ENCODE results near the gene TXLNG. TPM values are rescaled to one million over a fixed set of nuclear protein-coding genes. Genes with fewer than 3 reads are reported as not detected.

Gene TXLNG
- 7.6 TPM for polyA plus RNA-seq (2013, experiment 1 of 2)
- 7.9 TPM for polyA plus RNA-seq (2013, experiment 2 of 2)

DNA sequence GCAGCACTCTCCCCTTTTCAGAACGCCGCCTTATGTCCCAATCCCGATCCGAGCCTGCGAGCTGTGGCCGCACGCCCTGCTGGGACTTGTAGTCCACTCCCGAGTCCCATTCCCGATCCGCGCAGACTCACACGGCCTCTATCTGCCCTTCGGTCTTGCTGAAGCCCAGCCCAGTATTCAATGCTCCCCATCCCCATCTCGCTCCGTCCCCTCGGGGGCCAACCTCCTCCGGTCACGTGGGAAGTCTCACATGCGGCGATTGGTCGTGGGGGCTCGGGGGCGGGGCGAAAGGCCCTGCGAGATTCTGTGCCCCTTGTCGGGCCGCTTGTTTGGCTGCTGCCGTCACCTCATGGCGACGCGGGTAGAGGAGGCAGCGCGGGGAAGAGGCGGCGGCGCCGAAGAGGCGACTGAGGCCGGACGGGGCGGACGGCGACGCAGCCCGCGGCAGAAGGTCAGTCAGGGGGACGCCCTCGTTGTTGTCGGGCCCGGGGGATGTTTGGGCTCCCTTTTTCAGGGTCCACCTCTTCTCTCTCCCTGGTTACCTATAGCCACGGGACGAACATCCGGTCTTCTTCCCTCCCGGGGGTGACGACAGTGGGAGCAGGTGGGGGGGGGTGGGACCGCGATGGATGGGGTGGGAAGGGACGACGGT is at the start of gene TXLNG:
Gene TXLNG, plus strand, starts transcription at position 328 of the 652 bp plus-strand sequence. Its CDS starts 22 bp downstream, at position 350.
- Histone ChIP-seq H3K79me1 (replicated peaks; ENCODE audit: low read length, poor library complexity, severe bottlenecking) (no peaks in the 10 kb centered on the region), H2AFZ (ENCODE audit: low read depth, low read length) (peak within 1 kb of the TSS; percentile 72), H3K18ac (ENCODE audit: low read depth in 1 of 2, low read length in 2 of 2) (peak within 1 kb of the TSS in 1 of 2 experiments; percentile 40), H2BK12ac (ENCODE audit: low read length in 2 of 2) (peak within 1 kb of the TSS in 1 of 2 experiments; percentile 10), H3K27ac (ENCODE audit: low read length, poor library complexity, severe bottlenecking) (no peak within 1 kb of the TSS), H2BK120ac (ENCODE audit: low read depth, low read length) (peak within 1 kb of the TSS; percentile 61), H3K4me1 (ENCODE audit: control insufficient read depth, insufficient read depth, low read depth, low read length) (no peaks in the 10 kb centered on the region), H3K23ac (ENCODE audit: low read length in 2 of 2) (no peak within 1 kb of the TSS), H3K4me3 (ENCODE audit: insufficient read depth in 1 of 2, low read depth in 1 of 2, low read length in 2 of 2) (peak within 1 kb of the TSS; percentile 75 to 87), H2AK5ac (ENCODE audit: low read length, severe bottlenecking) (no peak within 1 kb of the TSS), H2BK5ac (ENCODE audit: low read depth, low read length, poor library complexity, severe bottlenecking) (no peak within 1 kb of the TSS), H3K4me2 (ENCODE audit: low read length, poor library complexity, severe bottlenecking) (peak within 1 kb of the TSS; percentile 81), H3K27me3 (ENCODE audit: control insufficient read depth in 1 of 2, insufficient read depth in 1 of 2, low read length in 2 of 2) (no peaks in the 10 kb centered on the region), H4K8ac (ENCODE audit: low read length) (peak within 1 kb of the TSS; percentile 82), H3K14ac (ENCODE audit: low read length in 2 of 2) (no peak within 1 kb of the TSS), H3K9ac (ENCODE audit: low read length) (peak within 1 kb of the TSS; percentile 93), H3K9me3 (ENCODE audit: control insufficient read depth, low read length) (no peaks in the 10 kb centered on the region), H3K36me3 (ENCODE audit: control insufficient read depth in 1 of 2, insufficient read depth in 2 of 2, low read depth in 1 of 2, low read length in 2 of 2) (peaks cover 0 to 10% of the 10 kb centered on the region in 2 experiments), H3K4ac (ENCODE audit: low read depth in 1 of 2, low read length in 2 of 2) (no peak within 1 kb of the TSS), H4K91ac (ENCODE audit: low read length) (peak within 1 kb of the TSS; percentile 50), H2BK15ac (ENCODE audit: low read depth, poor library complexity, severe bottlenecking) (no peak within 1 kb of the TSS)
- 1% methylated on average over 23 of the region's 59 CpGs for WGBS
- peak; percentile 98 for DNase-seq

DNA sequence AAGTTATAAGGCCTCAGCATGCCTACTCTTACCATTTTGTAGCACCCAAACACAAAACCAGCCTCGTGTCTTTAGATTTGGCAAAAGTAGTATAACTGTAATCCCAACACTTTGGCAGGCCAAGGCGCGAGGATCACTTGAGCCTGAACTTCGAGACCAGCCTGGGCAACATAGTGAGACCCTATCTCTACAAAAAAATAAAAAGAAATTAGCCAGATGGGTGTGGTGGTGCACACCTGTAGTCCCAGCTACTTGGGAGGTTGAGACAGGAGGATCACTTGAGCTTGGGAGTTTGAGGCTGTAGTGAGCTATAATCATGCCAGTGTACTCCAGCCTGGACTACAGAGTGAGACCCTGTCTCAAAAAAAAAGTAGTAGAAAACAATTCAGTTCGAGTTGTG is 49.2 kb upstream of the TXLNG start:
- no peak overlapping the region for H2BK5ac ChIP-seq (ENCODE audit: low read depth, low read length, poor library complexity, severe bottlenecking)
- no peak overlapping the region for H3K18ac ChIP-seq (ENCODE audit: low read depth in 1 of 2, low read length in 2 of 2)
- DNase-seq, result no peak
- peaks cover 1% of the 10 kb centered on the region for H3K4me1 ChIP-seq (ENCODE audit: control insufficient read depth, insufficient read depth, low read depth, low read length)
- 96% methylated on average over 5 of the region's 5 CpGs for WGBS
- H3K14ac ChIP-seq (ENCODE audit: low read length in 2 of 2), result no peak overlapping the region
- H3K27me3 ChIP-seq (ENCODE audit: control insufficient read depth in 1 of 2, insufficient read depth in 1 of 2, low read length in 2 of 2), result no peaks in the 10 kb centered on the region
- no peak overlapping the region for H3K4me2 ChIP-seq (ENCODE audit: low read length, poor library complexity, severe bottlenecking)
- no peak overlapping the region for H2BK12ac ChIP-seq (ENCODE audit: low read length in 2 of 2)
- H4K91ac ChIP-seq (ENCODE audit: low read length), result no peak overlapping the region
- no peak overlapping the region for H2BK15ac ChIP-seq (ENCODE audit: low read depth, poor library complexity, severe bottlenecking)
- no peak overlapping the region for H4K8ac ChIP-seq (ENCODE audit: low read length)
- no peak overlapping the region for H3K4me3 ChIP-seq (ENCODE audit: insufficient read depth in 1 of 2, low read depth in 1 of 2, low read length in 2 of 2)
- no peak overlapping the region for H3K9ac ChIP-seq (ENCODE audit: low read length)
- no peak overlapping the region for H2AK5ac ChIP-seq (ENCODE audit: low read length, severe bottlenecking)
- H2BK120ac ChIP-seq (ENCODE audit: low read depth, low read length), result no peak overlapping the region
- no peaks in the 10 kb centered on the region for H3K79me1 ChIP-seq (replicated peaks; ENCODE audit: low read length, poor library complexity, severe bottlenecking)
- no peak overlapping the region for H3K4ac ChIP-seq (ENCODE audit: low read depth in 1 of 2, low read length in 2 of 2)
- H3K27ac ChIP-seq (ENCODE audit: low read length, poor library complexity, severe bottlenecking), result no peak overlapping the region
- H3K36me3 ChIP-seq (ENCODE audit: control insufficient read depth in 1 of 2, insufficient read depth in 2 of 2, low read depth in 1 of 2, low read length in 2 of 2), result peaks cover 19 to 73% of the 10 kb centered on the region in 2 experiments
- no peaks in the 10 kb centered on the region for H3K9me3 ChIP-seq (ENCODE audit: control insufficient read depth, low read length)
- H2AFZ ChIP-seq (ENCODE audit: low read depth, low read length), result no peak overlapping the region
- H3K23ac ChIP-seq (ENCODE audit: low read length in 2 of 2), result no peak overlapping the region

DNA sequence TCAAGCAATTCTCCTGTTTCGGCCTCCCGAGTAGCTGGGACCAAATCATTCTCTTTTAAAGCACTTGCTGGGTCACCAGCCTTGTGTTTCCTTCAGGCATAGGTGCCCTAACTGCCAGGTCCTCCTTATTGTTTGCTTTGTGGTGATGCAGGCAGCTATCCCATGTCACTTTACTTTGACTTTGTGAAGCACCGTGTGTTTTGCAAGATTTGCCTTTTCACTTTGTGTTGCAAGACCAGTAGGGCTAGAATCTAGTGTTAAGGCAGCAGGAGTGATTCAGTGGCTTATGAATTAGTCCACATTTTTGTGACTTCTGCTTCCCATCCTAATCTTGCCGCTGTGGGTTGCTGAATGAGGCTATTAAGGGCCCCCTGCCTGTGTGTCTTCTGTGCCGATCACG is 46.7 kb upstream of the TXLNG start:
- Histone ChIP-seq H3K27me3 (ENCODE audit: control insufficient read depth in 1 of 2, insufficient read depth in 1 of 2, low read length in 2 of 2) (no peaks in the 10 kb centered on the region), H3K4me2 (ENCODE audit: low read length, poor library complexity, severe bottlenecking) (no peak overlapping the region), H3K9me3 (ENCODE audit: control insufficient read depth, low read length) (no peaks in the 10 kb centered on the region), H3K4me1 (ENCODE audit: control insufficient read depth, insufficient read depth, low read depth, low read length) (peaks cover 6% of the 10 kb centered on the region), H2BK15ac (ENCODE audit: low read depth, poor library complexity, severe bottlenecking) (no peak overlapping the region), H3K9ac (ENCODE audit: low read length) (no peak overlapping the region), H3K14ac (ENCODE audit: low read length in 2 of 2) (no peak overlapping the region), H2AFZ (ENCODE audit: low read depth, low read length) (no peak overlapping the region), H3K4me3 (ENCODE audit: insufficient read depth in 1 of 2, low read depth in 1 of 2, low read length in 2 of 2) (no peak overlapping the region), H2AK5ac (ENCODE audit: low read length, severe bottlenecking) (no peak overlapping the region), H3K4ac (ENCODE audit: low read depth in 1 of 2, low read length in 2 of 2) (no peak overlapping the region), H4K91ac (ENCODE audit: low read length) (no peak overlapping the region), H2BK5ac (ENCODE audit: low read depth, low read length, poor library complexity, severe bottlenecking) (no peak overlapping the region), H3K27ac (ENCODE audit: low read length, poor library complexity, severe bottlenecking) (no peak overlapping the region), H3K36me3 (ENCODE audit: control insufficient read depth in 1 of 2, insufficient read depth in 2 of 2, low read depth in 1 of 2, low read length in 2 of 2) (peaks cover 30 to 84% of the 10 kb centered on the region in 2 experiments), H2BK12ac (ENCODE audit: low read length in 2 of 2) (no peak overlapping the region), H3K23ac (ENCODE audit: low read length in 2 of 2) (no peak overlapping the region), H3K79me1 (replicated peaks; ENCODE audit: low read length, poor library complexity, severe bottlenecking) (no peaks in the 10 kb centered on the region), H3K18ac (ENCODE audit: low read depth in 1 of 2, low read length in 2 of 2) (no peak overlapping the region), H2BK120ac (ENCODE audit: low read depth, low read length) (no peak overlapping the region), H4K8ac (ENCODE audit: low read length) (no peak overlapping the region)
- DNase-seq, result peak; percentile 29
- WGBS, result 87% methylated on average over 6 of the region's 6 CpGs

DNA sequence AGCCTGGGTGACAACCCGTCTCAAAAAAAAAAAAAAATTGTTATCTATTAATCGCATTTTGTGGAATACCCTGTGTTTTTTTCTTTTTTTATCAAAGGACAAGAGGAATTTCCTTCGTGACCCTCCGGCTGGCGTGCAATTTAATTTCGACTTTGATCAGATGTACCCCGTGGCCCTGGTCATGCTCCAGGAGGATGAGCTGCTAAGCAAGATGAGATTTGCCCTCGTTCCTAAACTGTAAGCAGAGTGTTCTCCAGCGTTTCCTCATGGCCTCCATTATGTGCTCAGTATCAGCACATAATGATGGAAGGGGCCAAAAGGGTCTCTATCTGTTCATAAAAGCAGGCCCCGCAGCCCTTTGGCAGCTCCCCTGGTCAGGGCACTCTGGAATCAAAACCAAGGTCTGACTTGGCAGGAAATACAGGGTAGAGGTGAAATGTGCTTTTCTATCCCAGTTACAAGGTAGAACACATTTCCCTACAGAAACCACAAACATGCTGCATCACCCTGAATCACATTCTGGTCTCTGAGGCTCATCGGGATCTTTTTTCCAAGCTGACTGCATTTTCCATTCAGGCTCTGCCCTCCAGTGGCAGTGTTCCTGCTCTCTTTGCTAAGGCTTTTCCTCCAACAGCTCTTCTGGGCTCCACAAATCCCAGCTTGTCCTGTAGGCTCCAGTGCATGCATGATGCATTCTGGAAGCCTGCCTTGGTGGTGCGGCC is 42.5 kb upstream of the TXLNG start:
- Histone ChIP-seq H4K91ac (ENCODE audit: low read length) (no peak overlapping the region), H3K79me1 (replicated peaks; ENCODE audit: low read length, poor library complexity, severe bottlenecking) (peaks cover 7% of the 10 kb centered on the region), H3K4me2 (ENCODE audit: low read length, poor library complexity, severe bottlenecking) (no peak overlapping the region), H3K14ac (ENCODE audit: low read length in 2 of 2) (no peak overlapping the region), H2BK120ac (ENCODE audit: low read depth, low read length) (no peak overlapping the region), H2AK5ac (ENCODE audit: low read length, severe bottlenecking) (no peak overlapping the region), H3K27me3 (ENCODE audit: control insufficient read depth in 1 of 2, insufficient read depth in 1 of 2, low read length in 2 of 2) (no peaks in the 10 kb centered on the region), H3K23ac (ENCODE audit: low read length in 2 of 2) (no peak overlapping the region), H3K18ac (ENCODE audit: low read depth in 1 of 2, low read length in 2 of 2) (no peak overlapping the region), H2BK5ac (ENCODE audit: low read depth, low read length, poor library complexity, severe bottlenecking) (no peak overlapping the region), H3K4me3 (ENCODE audit: insufficient read depth in 1 of 2, low read depth in 1 of 2, low read length in 2 of 2) (no peak overlapping the region), H3K36me3 (ENCODE audit: control insufficient read depth in 1 of 2, insufficient read depth in 2 of 2, low read depth in 1 of 2, low read length in 2 of 2) (peaks cover 28 to 79% of the 10 kb centered on the region in 2 experiments), H3K4ac (ENCODE audit: low read depth in 1 of 2, low read length in 2 of 2) (no peak overlapping the region), H4K8ac (ENCODE audit: low read length) (no peak overlapping the region), H2BK15ac (ENCODE audit: low read depth, poor library complexity, severe bottlenecking) (no peak overlapping the region), H2BK12ac (ENCODE audit: low read length in 2 of 2) (no peak overlapping the region), H3K4me1 (ENCODE audit: control insufficient read depth, insufficient read depth, low read depth, low read length) (peaks cover 9% of the 10 kb centered on the region), H3K9me3 (ENCODE audit: control insufficient read depth, low read length) (no peaks in the 10 kb centered on the region), H3K27ac (ENCODE audit: low read length, poor library complexity, severe bottlenecking) (peak overlapping the region; percentile 65), H3K9ac (ENCODE audit: low read length) (peak overlapping the region; percentile 74), H2AFZ (ENCODE audit: low read depth, low read length) (no peak overlapping the region)
- peak; percentile 55 for DNase-seq
- 90% methylated on average over 8 of the region's 12 CpGs for WGBS

Measured in mesenchymal stem cell (in vitro differentiated cells and primary cell).